GM10266 (cell line): Measurements from ENCODE around the gene ADAM21.
"Not testable (repeated sequence)": the region's sequence is repeated elsewhere in the genome, so short reads cannot be mapped to it uniquely, and the experiment has no call there.

Experiments used
- DNase-seq: peaks from one replicate; pipeline ENCODE4 v3.0.0; 2012; ENCODE audit errors: extremely low spot score
- TF ChIP-seq, protein P1 (sequence below): IDR thresholded peaks from 2 replicates; pipeline ENCODE4 v1.5.1; 2012; ENCODE audit warnings: mild to moderate bottlenecking, low read depth; ENCODE audit not compliant: control insufficient read depth, insufficient read depth; ENCODE audit errors: missing control alignments

ADAM21 gene

DNA sequence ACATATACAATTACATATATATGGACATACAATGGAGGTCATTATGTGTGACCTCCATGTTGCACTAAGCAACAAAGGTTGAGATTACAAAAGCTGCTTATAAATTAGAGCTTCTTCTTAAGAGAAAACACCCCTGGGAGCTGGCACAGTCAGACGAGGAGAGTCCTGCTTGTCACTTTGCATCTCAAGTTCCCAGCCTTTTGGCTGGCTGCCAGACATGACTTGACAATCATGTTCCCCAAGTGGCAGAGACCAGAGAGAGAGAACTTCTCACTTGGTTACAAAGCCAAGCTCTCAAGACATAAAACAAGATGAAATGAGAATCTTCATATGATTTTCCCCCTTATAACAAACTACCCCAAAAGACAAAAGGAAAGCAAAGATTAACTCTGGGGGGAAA is 26.6 kb upstream of the ADAM21 start:
- TF ChIP-seq, protein P1, sequence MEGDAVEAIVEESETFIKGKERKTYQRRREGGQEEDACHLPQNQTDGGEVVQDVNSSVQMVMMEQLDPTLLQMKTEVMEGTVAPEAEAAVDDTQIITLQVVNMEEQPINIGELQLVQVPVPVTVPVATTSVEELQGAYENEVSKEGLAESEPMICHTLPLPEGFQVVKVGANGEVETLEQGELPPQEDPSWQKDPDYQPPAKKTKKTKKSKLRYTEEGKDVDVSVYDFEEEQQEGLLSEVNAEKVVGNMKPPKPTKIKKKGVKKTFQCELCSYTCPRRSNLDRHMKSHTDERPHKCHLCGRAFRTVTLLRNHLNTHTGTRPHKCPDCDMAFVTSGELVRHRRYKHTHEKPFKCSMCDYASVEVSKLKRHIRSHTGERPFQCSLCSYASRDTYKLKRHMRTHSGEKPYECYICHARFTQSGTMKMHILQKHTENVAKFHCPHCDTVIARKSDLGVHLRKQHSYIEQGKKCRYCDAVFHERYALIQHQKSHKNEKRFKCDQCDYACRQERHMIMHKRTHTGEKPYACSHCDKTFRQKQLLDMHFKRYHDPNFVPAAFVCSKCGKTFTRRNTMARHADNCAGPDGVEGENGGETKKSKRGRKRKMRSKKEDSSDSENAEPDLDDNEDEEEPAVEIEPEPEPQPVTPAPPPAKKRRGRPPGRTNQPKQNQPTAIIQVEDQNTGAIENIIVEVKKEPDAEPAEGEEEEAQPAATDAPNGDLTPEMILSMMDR: no peak

DNA sequence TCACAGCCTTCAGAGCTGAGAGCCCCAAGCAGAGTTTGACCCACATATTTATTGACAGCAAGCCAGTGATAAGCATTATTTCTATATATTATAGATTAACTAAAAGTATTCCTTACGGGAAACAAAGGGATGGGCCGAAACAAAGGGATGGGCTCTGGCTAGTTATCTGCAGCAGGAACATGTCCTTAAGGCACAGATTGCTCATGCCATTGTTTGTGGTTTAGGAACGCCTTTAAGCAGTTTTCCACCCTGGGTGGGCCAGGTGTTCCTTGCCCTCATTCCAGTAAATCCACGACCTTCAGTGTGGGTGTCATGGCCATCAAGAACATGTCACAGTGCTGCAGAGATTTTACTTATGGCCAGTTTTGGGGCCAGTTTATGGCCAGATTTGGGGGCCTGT is 25.4 kb upstream of the ADAM21 start:
- DNase-seq: not testable (repeated sequence)

More for the DNA sequence above, 26.6 kb upstream of the ADAM21 start:
- no peak for DNase-seq

DNA sequence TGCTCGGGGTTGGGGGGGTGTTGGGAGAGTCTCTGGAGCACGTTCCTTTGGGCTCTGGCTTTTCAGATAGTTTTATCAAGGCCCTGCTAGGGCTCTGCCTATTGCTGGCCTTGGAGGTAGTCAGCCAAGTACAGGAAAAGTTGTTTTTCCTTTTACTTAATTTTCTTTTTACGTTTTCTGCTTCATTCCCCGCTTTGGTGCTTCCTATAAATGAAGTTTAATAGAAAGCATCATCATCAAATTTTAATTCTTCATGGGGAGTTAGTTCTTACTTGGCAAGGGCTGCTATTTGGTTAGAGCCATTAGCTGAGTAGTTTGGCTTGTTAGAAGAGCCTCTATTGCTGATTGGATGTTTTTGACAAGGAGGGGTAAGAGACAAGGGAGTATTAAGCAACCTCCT is 15.1 kb upstream of the ADAM21 start:
- TF ChIP-seq, protein P1: no peak
- DNase-seq: no peak

DNA sequence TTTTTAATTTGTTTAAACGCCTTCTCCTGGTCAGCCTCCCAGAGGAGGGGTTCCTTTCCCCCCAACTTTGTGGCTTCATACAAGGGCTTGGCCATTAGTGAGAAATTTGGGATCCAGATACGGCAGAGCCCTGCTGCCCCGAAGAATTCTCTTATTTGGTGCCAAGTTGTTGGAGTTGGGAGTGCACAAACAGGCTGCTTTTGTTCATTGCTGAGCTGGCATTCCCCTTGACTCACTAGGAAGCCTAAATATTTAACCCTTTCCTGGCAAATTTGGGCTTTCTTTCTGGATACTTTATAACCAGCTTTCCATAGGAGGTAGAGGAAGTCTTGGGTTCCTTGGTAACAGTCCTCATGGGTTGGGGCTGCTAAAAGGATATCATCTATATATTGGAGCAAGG is 10.3 kb upstream of the ADAM21 start:
- TF ChIP-seq, protein P1: no peak
- no peak for DNase-seq

DNA sequence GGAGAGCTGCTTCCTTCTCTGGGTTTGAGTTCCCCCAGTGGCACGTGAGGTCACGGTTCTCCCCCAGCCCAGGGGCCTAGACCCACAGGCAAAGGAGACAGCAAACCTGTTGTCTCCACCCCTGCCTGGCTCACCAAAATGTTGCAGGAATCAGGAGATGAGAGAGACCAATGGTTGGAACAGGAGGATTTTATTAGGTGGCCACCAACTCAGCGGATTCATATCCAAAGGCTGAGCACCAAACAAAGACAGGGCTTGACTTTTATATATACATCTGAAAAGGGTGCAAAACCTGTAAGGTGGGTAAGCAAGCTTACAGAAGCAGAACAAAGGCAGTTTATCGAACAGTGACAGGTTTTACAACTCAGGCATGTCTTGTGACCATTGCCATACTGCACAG is 9.2 kb upstream of the ADAM21 start:
- TF ChIP-seq, protein P1: no peak

DNA sequence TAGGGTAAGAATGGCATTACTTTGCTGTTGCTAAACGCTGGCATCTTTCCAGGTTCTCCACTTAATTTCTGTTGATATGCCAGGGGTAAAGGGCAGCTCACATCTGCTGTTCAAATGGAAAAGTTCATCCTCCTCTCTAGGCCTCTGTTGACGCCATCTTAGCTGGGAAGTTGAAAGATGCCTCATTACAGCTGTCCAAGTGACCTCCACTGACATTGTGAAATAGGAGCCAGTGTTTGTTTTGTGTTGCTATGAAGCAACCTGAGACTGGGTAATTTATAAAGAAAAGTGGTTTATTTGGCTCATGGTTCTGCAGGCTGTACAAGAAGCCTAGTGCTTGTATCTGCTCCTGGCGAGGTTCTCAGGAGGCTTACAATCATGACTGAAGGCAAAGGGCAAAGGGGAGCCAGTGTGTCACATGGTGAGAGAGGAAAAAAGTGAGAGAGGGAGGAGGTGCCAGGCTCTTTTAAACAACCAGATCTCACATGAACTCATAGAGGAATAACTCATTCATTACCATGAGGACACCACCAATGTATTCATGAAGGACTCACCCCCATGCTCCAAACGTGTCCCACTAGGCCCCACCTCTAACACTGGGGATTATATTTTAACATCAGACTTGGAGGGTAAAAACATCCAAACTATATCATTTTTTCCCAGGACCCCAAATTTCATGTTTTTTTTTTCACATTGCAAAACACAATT is 3.2 kb upstream of the ADAM21 start:
- DNase-seq: no peak
- TF ChIP-seq, protein P1: no peak

More for the DNA sequence above, 9.2 kb upstream of the ADAM21 start:
- DNase-seq: no peak

DNA sequence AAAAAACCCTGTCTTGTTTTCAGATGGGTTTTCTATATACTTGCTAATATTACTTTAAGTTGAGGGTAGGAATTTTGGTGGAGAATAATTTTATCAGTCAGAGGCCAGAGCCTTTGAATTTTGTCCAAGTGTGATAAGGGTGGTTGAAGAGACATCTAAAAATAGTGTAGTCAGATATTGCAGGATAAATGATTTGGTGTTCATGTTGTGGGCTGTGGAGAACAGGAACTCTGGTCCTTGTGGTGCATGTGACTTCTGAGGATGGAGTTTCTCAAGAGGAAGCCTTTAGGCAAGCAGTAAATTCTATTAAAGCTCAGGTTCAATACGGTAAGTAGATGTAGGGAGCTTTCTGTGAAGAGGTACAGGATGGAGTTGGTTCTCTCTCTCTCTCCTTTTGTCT is 2.8 kb downstream of the ADAM21 start:
- no peak for DNase-seq
- TF ChIP-seq, protein P1: no peak

DNA sequence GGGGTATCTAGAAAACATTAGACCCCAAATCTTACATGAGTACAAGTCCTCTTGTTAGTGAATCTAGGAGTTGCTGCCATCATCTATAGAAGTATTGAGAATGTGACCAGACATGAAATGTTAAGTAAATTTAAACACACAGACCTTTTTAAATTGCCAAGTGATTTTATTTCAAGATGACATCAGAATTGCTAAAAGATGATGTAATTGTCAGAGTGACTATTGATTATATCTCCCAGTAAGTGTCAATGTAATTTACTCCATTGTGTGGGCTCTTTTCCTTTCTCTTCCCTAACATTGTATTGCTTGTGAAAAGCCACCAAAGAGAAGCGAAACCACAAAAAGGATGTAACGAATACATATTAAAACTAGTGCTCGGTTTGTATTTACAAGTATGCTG is 16.8 kb downstream of the ADAM21 start:
- TF ChIP-seq, protein P1: no peak
- no peak for DNase-seq

DNA sequence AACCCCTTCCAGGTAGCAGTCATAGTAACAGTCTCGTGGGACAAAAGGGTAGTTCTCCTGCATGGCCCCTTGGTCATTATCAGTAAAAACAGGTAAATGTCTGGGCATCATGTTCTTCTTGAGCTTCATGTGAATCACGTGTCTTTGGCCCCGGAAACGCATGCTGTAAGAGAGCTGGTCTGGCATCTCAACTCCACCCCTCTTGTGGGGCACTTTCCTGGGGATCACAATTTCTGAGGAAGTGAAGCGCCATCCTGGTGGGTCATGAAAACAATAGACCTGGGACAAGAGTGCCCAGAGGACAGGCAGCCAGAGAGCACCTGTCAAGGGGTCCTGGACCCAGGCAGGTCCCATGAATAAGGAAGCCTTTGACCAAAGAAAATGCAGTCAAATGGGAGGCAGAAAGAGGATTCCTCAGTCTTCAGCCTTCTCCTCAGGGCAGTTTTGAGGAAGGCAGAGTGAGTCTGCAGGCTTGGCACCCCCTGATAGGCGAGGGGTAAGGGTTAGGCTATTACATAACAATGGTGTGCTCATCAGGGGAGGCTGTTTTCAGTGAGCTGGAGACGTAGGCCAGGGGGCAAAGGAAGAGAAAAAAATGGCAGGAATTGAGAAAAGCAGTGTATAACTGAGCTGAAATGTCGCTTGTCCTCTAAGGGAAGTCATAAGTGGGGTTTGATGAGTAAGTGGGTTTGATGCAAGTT is 19.0 kb downstream of the ADAM21 start:
- not testable (repeated sequence) for DNase-seq
